GM10248 (cell line): ENCODE data around the gene ADA.
"Not testable (repeated sequence)": the region's sequence is repeated elsewhere in the genome, so short reads cannot be mapped to it uniquely, and the experiment has no call there.

Source experiments
- CTCF ChIA-PET: fragments of 300-600 bp; sonication (Branson Sonifier 250); formaldehyde crosslinking; extraction: SDS; loops from one replicate; lab custom pipeline; 2021; ENCODE audit warnings: antibody characterized with exemption; lab: Yijun Ruan, JAX
- POLR2A ChIA-PET: fragments of 350-650 bp; sonication (Branson Sonifier 250); formaldehyde crosslinking; extraction: SDS; loops from one replicate; lab custom pipeline; 2020; ENCODE audit warnings: antibody characterized with exemption; lab: Yijun Ruan, JAX
- DNase-seq: peaks from one replicate; pipeline ENCODE4 v3.0.0; 2012; ENCODE audit errors: extremely low spot score
- TF ChIP-seq, protein P1 (sequence below): IDR thresholded peaks from 2 replicates; pipeline ENCODE4 v1.5.1; 2012; ENCODE audit warnings: mild to moderate bottlenecking, low read depth; ENCODE audit errors: extremely low read depth, missing control alignments, control extremely low read depth

The ADA gene

DNA sequence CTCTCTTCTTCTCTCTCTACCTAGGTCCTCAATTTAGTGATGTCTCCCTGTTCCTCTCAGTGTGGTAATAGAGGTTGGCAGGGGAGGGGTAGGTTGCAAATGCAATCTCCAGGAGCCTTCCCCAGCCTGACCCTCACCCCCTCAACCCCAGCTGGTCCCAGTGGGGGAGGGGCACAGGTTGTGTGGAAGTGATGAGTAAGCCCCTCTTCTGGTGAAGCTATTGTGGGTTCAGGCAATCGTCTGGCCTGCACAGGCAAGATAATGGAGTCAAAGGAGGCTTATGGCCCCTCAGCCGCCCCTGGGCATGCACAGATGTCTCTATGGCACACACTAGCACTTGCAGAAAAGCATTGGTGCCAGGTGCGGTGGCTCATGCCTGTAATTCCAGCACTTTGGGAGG, 10.8 kb upstream of the ADA start:
- ChIA-PET POLR2A (no interaction called here), CTCF (interaction anchor here (0.7 to 1.6 kb wide), 3 partner anchors 20 to 204 kb away, joined by 3 to 9 read pairs (median 5); no protein-coding TSS in a partner anchor)

DNA sequence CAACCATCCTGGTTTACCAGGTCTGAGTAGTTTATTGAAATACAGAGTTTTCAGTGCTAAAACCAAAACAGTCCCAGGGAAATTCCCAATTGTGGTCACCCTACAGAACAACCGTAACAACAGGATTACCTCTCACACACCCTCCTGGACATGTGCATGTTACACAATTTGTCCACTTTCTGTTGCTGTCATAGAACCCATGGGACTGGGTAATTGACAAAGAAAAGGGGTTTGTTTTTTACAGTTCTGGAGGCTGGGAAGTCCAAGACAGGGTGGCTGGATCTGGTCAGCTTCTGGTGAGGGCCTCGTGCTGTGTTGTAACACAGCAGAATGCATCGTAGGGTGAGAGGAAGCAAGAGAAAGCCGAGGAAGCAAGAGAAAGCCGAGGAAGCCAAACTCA, 9.1 kb upstream of the ADA start:
- ChIA-PET CTCF (interaction anchor here (0.7 to 1.5 kb wide), 4 partner anchors 10 to 23 kb away, joined by 3 to 4 read pairs (median 4); no protein-coding TSS in a partner anchor), POLR2A (no interaction called here)
- TF ChIP-seq, protein P1, sequence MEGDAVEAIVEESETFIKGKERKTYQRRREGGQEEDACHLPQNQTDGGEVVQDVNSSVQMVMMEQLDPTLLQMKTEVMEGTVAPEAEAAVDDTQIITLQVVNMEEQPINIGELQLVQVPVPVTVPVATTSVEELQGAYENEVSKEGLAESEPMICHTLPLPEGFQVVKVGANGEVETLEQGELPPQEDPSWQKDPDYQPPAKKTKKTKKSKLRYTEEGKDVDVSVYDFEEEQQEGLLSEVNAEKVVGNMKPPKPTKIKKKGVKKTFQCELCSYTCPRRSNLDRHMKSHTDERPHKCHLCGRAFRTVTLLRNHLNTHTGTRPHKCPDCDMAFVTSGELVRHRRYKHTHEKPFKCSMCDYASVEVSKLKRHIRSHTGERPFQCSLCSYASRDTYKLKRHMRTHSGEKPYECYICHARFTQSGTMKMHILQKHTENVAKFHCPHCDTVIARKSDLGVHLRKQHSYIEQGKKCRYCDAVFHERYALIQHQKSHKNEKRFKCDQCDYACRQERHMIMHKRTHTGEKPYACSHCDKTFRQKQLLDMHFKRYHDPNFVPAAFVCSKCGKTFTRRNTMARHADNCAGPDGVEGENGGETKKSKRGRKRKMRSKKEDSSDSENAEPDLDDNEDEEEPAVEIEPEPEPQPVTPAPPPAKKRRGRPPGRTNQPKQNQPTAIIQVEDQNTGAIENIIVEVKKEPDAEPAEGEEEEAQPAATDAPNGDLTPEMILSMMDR = no peak
- no peak for DNase-seq

More for the DNA sequence above, 10.8 kb upstream of the ADA start:
- DNase-seq = no peak
- TF ChIP-seq, protein P1 = no peak

GRCh38 chr20:44659931-44660330, 8.4 kb upstream of the ADA start:
- TF ChIP-seq, protein P1 = no peak
- no peak for DNase-seq
- POLR2A ChIA-PET = no interaction called here
- CTCF ChIA-PET = interaction anchor here (0.7 to 1.5 kb wide), 3 partner anchors 9 to 23 kb away, joined by 3 to 4 read pairs (median 4); no protein-coding TSS in a partner anchor

GRCh38 chr20:44658810-44659209, 7.3 kb upstream of the ADA start:
- ChIA-PET CTCF (no interaction called here), POLR2A (no interaction called here)
- DNase-seq = no peak
- TF ChIP-seq, protein P1 = no peak

- POLR2A ChIA-PET = no interaction called here
- TF ChIP-seq, protein P1 = no peak
- DNase-seq = no peak
- CTCF ChIA-PET = no interaction called here
Measured at GRCh38 chr20:44657875-44658274, 6.4 kb upstream of the ADA start.

DNA sequence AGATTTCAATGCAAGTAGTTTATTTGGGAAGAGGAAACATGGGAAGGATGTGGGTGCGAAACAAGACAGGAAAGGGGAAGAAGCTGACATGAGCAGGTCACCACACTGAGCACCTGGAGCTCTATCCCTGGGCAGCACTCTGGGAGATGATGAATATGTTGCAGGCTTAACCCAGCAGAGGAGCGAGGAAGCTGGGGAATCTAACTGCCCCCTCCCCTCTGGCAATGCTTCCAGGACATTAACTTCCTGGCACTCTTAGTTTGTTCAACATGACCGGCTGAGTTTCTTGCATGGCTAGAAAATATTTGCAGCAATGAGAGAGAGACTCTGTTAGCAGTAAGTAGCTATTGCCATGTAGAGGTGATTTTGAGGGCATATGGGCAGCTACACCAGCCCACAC, 4.9 kb upstream of the ADA start:
- POLR2A ChIA-PET = no interaction called here
- TF ChIP-seq, protein P1 = no peak
- no peak for DNase-seq
- CTCF ChIA-PET = interaction anchor here (1.0 to 1.9 kb wide), 5 partner anchors 8 to 29 kb away, joined by 4 to 7 read pairs (median 5); no protein-coding TSS in a partner anchor

DNA sequence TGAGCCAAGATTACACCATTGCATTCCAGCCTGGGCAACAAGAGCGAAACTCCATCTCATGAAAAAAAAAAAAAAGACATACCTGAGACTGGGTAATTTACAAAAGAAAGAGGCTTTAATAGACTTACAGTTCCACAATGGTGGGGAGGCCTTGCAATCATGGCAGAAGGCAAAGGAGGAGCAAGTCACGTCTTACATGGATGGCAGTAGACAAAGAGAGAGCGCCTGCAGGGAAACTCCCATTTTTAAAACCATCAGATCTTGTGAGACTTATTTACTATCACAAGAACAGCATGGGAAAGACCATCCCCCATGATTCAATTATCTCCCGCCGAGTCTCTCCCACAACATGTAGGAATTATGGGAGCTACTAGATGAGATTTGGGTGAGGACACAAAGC, 2.7 kb upstream of the ADA start:
- DNase-seq, POLR2A ChIA-PET: not testable (repeated sequence)
- CTCF ChIA-PET = interaction anchor here (1.4 to 2.8 kb wide), 2 partner anchors 11 to 29 kb away, joined by 4 to 15 read pairs; no protein-coding TSS in a partner anchor
